GDM1 (cell line): ENCODE results near the gene FN3K.
"Not testable (repeated sequence)": the region's sequence is repeated elsewhere in the genome, so short reads cannot be mapped to it uniquely, and the experiment has no call there.

ENCODE experiments used
- DNase-seq: peaks from one replicate; lab custom pipeline; 2025; lab: John Stamatoyannopoulos, UW

FN3K gene

DNA sequence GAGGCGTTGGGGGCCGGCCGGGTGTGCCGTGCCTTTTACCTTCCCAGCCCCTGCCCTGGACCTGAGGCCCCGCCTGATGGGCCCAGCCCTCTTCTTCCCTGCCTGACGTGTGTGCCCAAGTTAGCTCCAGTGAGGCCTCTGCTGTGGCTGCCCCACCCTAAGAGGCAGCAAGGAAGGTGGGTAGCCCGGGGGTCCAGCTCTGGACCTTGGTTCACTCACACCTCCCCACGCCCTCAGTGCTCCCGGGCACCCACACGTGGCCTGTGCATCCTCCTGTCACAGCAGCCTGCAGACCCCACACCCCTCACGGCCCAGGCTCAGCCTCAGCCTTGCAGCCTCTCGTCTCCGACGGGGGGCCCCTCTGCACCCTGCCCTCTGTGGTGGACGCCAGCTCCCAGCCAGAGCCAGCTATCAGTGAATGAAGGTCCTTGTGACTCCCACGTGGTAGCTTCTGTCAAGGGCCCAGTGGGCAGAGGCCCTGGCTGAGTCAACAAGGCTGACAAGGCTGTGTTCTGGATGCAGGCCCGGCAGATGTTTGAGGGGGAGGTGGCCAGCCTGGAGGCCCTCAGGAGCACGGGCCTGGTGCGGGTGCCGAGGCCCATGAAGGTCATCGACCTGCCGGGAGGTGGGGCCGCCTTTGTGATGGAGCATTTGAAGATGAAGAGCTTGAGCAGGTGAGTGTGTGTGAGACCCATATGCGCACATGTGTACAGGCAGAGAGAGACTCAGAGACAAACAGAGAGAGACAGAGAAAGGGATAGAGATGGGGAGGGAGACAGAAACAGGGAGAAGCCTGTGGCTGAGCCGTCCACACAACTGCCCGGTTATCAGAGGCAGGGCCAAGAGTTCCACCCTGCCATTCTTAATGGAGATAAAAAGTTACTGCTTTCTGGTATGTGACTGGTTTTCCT is 2.8 kb downstream of the FN3K start:
- no peak for DNase-seq

DNA sequence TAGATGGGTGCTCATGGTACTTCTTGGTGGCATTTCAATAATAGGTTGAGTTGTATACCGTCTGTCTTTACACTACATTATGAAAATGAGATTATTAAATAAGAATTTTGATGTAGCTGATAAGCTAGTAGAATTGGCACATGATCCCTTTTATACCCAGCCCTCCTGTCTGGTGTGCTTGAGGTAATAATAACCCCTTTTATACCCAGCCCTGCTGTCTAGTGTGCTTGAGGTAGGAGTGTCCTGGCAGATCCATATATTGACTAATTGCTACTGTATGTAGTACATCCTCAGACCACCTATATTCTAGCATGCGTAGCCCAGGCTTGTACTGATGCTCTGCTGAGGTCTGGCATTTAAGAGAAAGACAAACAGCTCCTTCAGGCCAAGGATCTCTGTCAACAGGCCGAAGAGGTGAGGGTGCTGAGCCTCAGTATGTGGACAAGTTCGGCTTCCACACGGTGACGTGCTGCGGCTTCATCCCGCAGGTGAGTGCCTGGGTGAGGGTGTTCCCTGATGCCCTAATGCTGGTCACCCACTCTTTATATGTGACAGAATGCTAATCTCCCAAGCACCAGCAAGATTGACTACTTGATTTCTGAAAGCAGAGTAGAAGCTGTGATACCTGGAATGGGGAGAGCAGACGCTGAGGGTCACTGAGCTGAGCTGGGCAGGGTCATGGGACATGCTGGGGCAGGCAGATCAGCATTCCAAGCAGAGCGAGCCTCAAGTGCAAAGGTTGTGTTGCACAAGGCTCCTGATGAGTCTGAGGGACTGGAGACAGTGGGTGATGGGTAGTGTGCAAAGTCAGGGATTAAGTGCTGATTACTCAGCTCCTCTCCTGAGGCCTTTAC is 5.7 kb downstream of the FN3K start:
- DNase-seq = no peak

DNA sequence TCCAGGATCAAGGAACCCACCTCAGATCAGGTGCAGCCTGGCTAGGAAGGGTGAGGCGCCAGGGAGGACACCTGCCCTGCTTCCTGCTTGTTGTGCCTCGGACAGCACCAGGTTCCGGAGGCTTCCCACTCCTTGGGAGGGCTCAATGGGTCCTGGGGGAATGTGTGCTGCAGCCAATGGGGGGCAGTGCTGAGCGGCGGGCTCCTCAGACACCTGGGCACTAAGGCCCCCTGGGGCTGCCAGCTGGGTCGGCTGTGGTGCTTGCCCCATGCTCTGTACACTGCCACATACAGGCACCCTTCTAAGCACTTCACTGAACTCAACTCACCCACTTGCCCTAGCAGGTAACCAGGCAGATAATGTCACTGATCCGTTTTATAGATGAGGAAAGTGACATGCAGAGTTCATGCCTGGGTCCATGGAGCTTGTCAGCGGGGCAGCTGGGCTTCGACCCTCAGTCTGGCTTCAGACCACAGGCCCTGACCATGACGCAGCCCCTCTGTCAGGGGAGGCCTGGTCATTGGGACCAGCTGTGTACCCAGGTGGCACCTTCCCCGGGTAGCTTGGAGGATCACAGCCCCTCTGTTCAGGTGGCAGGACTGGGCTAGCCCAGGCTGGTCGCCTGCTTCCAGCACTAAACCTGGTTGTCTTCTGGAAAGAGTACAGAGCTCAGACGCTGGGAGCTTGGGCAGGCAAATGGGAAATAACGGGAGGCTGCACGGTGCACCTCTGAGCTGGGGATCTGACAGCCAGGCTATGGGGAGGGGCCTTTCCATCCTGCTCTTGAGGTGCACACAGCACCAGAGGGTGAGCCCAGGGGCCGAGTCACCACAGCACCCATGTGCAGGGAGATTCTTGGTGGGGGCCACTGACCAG is 8.2 kb downstream of the FN3K start:
- DNase-seq = no peak

DNA sequence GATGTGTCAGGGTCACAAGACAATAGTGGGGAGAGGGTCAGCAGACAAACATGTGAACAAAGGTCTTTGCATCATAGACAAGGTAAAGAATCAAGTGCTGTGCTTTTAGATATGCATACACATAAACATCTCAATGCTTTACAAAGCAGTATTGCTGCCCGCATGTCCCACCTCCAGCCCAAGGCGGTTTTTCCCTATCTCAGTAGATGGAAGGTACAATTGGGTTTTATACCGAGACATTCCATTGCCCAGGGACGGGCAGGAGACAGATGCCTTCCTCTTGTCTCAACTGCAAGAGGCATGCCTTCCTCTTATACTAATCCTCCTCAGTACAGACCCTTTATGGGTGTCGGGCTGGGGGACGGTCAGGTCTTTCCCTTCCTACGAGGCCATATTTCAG is 9.3 kb downstream of the FN3K start:
- not testable (repeated sequence) for DNase-seq

DNA sequence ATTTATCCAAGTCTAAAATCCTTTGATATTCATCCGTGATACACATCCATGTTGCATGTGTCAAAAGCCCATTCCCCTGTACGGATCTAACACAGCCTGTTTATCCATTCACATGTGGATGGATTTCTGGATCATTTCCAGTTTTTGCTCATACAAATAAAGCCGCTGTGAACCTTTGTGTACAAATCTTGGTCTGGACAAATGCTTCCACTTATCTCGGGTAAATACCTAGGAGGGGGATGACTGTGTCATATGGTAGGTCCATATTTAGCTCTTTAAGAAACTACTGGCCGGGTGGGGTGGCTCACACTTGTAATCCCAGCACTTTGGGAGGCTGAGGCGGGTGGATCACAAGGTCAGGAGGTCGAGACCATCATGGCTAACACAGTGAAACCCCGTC is 10.1 kb downstream of the FN3K start:
- DNase-seq = no peak

DNA sequence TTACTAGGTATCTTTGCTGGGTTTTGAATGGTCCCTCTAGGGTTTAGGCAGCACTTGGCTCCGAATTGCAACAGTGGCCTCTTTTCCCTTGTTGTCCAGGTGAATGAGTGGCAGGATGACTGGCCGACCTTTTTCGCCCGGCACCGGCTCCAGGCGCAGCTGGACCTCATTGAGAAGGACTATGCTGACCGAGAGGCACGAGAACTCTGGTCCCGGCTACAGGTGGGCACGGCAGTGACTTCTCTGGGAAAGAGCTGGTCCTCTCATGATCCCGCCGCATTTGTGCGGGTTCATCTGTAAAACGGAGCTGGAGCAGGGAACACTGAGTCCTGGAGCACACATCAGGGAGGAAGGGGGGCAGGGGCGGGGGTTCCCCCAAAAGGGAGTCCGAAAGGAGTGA is 13.3 kb downstream of the FN3K start:
- DNase-seq = no peak

DNA sequence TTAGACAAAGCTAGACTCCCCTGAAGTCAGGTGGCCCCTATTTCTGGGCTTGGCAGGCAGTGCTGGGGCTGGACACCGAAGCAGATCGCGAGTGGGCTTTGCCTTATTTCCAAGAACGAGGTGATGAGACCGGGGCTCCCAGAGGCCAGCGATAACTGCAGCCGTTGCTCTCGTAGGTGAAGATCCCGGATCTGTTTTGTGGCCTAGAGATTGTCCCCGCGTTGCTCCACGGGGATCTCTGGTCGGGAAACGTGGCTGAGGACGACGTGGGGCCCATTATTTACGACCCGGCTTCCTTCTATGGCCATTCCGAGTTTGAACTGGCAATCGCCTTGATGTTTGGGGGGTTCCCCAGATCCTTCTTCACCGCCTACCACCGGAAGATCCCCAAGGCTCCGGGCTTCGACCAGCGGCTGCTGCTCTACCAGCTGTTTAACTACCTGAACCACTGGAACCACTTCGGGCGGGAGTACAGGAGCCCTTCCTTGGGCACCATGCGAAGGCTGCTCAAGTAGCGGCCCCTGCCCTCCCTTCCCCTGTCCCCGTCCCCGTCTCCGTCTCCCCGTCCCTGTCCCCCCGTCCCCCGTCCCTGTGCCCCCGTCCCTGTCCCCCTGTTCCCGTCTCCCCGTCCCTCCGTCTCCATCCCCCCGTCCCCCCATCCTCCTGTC is 15.0 kb downstream of the FN3K start:
- no peak for DNase-seq

DNA sequence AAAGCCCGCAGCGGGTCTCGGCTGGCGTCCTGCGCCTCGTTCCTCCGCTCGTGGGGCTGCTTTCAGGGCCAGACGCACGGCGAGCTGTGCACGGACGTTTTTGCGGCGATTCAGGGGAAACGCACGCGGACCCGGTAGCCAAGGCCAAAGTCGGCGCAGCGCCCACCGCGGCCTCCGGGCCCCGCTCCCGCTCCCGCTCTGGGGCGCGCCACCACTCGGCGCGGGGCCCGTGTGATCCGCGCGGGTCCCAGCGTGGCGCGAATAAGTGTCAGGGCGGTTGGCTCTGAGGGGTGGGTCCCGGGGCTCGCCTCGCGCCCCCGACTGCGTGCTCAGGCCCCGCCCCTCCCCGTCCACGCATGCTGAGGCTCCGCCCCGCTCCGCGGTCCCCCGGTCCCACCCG is 15.8 kb downstream of the FN3K start:
- DNase-seq = no peak

DNA sequence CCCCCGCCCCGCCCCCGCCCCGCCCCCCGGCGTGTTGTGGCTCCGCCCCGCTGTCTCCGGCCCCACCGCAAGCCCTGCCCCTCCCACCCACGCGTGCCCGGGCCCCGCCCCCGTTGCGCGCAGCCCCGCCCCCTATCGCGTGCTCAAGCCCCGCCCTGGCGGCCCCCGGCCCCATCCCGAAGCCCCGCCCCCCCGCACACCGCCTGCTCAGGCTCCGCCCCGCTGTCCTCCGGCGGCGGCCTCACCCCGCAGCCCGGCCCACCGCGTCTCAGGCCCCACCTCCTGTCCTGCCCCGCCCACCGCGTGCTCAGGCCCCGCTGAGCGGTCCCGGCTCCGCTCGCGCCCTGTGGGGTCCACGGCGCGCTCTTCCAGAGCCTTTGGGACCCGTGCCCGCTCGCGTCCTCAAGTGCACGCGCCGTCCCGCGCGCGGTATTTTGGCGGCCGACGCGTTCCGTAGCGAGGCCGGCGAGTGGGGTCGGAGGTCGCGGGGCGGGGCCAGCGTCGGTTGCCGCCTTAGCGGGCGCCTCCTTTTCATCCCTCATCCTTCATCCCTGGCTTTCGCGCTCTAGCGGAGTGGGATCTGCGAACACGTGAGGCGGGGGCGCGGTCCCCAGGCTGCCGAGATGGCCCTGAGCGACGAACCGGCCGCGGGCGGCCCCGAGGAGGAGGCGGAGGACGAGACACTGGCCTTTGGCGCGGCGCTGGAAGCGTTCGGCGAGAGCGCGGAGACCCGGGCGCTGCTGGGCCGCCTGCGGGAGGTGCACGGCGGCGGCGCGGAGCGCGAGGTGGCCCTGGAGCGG is 16.4 kb downstream of the FN3K start, which contains the start of gene TBCD:
TBCD (plus strand) TSS at position 495 of the 800 bp plus-strand sequence; CDS start at position 624, 129 bp downstream.
- DNase-seq = peak; percentile 84

DNA sequence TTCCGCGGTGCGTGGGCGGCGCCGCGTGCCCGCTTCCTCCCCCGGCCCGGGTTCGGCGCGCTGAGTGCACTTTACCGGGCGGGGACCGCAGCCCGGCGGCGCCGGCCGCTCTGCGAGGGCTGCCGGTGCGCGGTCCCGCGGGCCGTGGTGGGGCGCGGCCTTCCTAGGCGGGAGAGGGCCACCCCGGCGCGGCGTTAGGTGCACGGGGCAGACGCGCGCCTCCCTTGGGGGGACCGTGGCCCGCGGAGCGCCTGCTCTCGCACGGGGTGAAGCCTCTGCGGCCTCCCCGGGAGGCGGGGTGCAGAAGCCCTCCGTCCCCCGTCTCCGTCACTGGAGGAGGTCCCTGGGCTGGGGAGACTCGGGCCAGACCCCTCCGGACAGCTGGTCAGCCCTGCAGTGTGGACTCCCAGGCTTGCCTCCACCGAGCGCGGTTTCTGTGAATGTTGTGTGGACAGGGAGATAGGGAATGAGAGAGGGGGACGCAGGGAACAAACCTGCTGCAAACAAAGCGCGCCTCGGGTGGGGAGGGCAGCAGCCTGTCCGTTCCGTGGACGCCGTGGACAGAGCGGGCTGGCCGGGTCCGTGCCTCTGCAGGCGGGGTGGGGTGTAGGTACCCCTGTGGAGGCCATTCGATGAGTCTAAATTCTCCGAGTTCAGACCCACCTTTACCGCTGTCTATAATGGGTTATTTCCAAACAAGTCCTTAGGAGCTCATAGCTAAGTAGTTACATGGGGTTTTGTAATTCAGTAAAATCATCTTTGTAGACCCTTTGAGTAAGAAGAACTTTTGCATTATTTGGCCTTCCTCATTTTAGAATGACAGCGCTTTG is 17.2 kb downstream of the FN3K start:
- no peak for DNase-seq

DNA sequence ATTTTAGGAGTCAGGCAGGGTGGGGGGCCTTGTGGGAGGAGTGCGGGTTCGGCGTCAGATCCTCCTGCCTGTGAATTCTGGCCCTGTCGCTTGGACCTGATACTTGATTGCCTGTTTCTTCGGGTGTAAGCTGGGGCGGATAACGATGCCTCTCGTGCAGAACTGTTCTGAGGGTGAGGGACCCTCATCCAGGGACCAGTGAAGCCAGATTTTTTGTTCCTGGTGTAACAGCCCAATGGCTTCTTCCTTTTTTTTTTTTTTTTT is 17.7 kb downstream of the FN3K start:
- DNase-seq = no peak

DNA sequence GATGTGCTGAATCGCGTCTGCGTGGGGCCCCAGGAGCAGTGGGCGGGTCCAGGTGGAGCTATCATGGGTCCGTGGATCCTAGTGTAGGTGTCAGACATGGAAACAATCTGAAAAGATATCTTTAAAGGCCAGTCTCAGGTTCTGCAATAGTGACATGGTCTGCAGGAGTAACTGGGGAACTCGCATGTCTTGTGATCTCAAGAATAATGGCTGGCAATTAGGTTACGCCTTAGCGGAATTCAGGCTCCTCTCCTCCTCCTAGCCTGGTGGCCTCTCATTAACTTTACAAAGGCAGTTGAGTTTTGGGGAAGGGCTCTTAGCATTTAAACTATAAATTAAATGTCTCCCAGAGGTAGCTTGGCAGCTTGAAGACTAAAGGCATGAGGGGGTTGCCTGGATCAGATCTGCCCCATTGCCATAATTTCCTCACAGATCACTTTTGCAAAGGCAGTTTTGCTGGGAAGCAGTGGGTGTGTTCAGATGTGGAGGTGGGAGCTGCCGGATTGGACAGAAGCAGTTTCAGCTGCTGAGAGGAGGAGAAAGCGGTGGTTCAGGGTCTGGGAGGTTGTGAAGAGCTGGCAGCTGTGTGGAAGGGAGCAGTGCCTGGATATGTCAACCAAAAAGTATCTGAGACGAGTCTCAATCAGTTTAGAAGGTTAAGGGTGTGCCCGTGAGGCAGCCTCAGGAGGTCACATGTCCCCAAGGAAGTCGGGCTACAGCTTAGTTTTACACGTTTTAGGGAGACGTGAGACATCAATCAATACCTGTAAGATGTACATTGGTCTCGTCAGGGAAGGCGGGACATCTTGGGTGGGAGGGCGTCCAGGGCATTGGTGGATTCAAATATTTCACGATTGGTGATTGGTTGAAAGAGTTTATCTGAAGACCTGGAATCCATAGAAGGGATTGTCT is 19.1 kb downstream of the FN3K start:
- no peak for DNase-seq

DNA sequence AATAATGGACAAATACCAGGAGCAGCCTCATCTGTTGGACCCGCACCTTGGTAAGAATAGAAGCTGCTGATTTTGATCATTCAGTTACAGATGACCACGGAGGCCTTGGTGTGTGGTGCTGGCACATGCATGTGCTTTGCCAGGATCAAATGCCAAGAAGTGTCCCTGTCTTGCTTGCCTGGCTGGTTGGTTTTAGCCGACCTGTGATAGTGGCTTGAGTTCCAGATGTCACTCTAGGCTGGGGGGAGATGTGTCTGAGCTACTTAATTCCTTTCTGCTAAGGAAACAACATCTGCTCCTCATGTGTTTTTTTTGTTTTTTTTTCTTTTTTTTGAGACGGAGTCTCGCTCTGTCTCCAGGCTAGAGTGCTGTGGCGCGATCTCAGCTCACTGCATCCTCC is 20.8 kb downstream of the FN3K start:
- DNase-seq = no peak

DNA sequence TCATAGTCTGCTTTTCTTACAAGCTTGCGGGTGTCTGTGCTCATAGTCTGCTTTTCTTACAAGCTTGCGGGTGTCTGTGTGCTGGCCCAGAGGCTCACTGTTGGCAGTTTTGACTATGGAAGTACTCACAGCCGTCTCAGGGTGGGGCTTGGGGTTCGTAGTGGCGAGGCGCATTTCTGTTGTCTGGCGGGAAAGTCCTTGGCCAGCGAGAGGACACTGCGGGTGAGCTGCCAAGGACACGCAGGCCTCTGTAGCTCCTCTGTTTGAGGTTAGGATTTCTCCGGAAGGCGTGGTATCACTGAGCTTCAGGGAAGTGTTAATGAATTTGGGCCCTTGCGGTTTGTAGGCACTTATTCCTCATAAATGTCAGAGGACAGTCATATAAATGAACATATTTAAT is 30.0 kb downstream of the FN3K start:
- no peak for DNase-seq

DNA sequence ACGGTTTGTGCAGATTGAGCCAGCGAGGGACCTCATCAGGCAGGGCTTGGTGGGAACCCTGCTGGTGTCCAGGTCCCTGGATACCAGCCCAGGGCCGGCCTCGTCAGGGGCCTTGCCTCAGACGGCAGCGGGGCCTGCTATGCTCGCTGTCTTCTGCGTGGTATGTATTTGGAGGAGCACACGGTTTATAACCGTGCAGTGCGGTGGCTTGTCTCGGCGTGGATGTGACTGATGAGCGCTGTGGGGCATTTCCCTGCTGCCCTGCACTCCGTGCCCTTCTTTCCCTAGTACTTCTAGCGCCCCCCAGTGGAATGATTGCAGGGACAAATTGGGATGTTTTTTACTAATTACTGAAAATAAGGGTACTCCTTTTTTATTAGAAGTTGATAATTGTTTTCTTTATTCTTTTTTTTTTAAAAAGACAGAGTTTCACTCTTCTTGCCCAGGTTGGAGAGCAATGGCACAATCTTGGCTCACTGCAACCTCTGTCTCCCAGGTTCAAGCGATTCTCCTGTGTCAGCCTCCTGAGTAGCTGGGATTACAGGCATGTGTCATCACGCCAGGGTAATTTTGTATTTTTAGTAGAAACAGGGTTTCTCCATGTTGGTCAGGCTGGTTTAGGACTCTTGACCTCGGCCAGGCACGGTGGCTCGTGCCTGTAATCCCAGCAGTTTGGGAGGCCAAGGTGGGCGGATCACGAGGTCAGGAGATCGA is 31.8 kb downstream of the FN3K start:
- no peak for DNase-seq

DNA sequence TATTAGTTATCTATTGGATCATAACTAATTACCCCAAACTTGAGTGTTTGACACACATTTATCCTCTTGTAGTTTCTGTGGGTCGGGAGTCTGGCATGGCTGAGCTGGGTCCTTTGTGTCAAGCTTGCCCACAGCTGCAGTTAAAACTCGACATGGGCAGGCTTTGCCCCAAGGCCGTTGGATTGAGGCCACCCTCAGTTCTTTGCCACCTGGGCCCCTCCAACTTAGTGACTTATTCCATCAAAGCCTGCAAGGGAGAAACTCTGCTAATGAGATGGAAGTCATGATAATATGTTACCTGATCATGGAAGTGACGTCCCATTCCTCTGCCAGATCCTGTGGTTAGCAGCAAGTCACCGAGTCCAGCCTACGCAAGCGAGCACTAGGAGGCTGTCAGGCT is 33.6 kb downstream of the FN3K start:
- DNase-seq = no peak

DNA sequence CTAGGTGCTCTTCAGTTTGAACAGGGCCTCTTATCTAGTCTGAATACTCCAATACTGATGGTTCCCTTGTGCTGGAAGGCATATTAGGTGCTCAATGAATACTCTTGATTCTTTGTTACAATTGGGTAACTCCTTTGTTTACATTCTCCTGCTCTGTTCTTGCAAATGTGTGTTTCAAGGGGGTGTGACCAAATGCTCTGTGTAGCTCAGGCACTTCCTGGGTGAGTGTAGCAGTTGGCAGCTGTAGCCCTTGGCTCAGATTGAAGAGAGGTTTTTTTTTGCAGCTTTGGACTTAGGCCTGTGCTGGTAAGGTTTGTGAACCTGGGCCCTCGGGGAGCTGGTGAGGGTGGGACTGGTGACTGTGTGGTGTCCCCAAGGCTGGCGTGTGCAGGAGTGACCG is 36.6 kb downstream of the FN3K start:
- DNase-seq = no peak

DNA sequence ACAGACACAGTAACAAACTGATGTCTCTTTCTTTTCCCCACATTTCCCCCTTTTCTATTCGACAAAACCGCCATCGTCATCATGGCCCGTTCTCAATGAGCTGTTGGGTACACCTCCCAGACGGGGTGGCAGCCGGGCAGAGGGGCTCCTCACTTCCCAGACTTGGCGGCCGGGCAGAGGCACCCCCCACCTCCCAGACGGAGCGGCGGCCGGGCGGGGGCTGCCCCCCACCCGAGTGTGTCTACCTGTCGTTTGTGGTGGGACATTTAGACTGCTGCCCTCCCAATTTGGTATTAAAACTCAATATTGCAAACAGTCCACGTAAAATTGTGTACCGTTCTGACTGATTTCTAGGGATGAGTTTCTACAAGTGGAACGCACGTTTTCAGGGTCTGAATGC is 39.0 kb downstream of the FN3K start:
- not testable (repeated sequence) for DNase-seq
